Measurements from ENCODE around the gene KRTAP6-2. TPM values are rescaled to one million over a fixed set of nuclear protein-coding genes. Genes with fewer than 3 reads are reported as not detected.

KRTAP6-2 gene
- total RNA-seq, 1 donor from 2014 or later, result not detected

Other genes starting within 250 kb of the KRTAP6-2 start
- gene KRTAP13-2, start 226.6 kb downstream of the KRTAP6-2 start, total RNA-seq, result not detected
- gene KRTAP13-1, start 202.9 kb downstream of the KRTAP6-2 start, total RNA-seq, result not detected
- gene KRTAP13-3, start 173.0 kb downstream of the KRTAP6-2 start, total RNA-seq, result not detected
- gene KRTAP13-4, start 168.7 kb downstream of the KRTAP6-2 start, total RNA-seq, result not detected
- gene KRTAP15-1, start 158.6 kb downstream of the KRTAP6-2 start, total RNA-seq, result not detected
- gene KRTAP19-1, start 118.5 kb downstream of the KRTAP6-2 start, total RNA-seq, result not detected
- not detected for gene KRTAP19-2, start 111.5 kb downstream of the KRTAP6-2 start, total RNA-seq
- not detected for gene KRTAP19-3, start 106.9 kb downstream of the KRTAP6-2 start, total RNA-seq
- not detected for gene KRTAP19-4, start 101.7 kb downstream of the KRTAP6-2 start, total RNA-seq
- not detected for gene KRTAP19-5, start 96.8 kb downstream of the KRTAP6-2 start, total RNA-seq
- not detected for gene KRTAP19-6, start 57.0 kb downstream of the KRTAP6-2 start, total RNA-seq
- not detected for gene KRTAP19-7, start 37.6 kb downstream of the KRTAP6-2 start, total RNA-seq
- gene KRTAP22-2, start 8.5 kb downstream of the KRTAP6-2 start, total RNA-seq, result not detected
- gene KRTAP6-3, start 6.5 kb downstream of the KRTAP6-2 start, total RNA-seq, result not detected
- not detected for gene KRTAP22-1, start 2.2 kb upstream of the KRTAP6-2 start, total RNA-seq
- not detected for gene KRTAP6-1, start 15.0 kb upstream of the KRTAP6-2 start, total RNA-seq
- gene KRTAP20-1, start 17.5 kb upstream of the KRTAP6-2 start, total RNA-seq, result not detected
- gene KRTAP20-4, start 21.7 kb upstream of the KRTAP6-2 start, total RNA-seq, result not detected
- gene KRTAP20-2, start 36.3 kb upstream of the KRTAP6-2 start, total RNA-seq, result not detected
- not detected for gene KRTAP20-3, start 44.0 kb upstream of the KRTAP6-2 start, total RNA-seq
- gene KRTAP21-3, start 119.9 kb upstream of the KRTAP6-2 start, total RNA-seq, result not detected
- gene KRTAP21-2, start 148.4 kb upstream of the KRTAP6-2 start, total RNA-seq, result not detected
- not detected for gene KRTAP21-1, start 156.5 kb upstream of the KRTAP6-2 start, total RNA-seq
- not detected for gene KRTAP8-1, start 214.4 kb upstream of the KRTAP6-2 start, total RNA-seq
- gene KRTAP7-1, start 230.9 kb upstream of the KRTAP6-2 start, total RNA-seq, result not detected